Loucy (cell line): ENCODE data around the gene SCARF1.

Source experiments
- EZH2phosphoT487 ChIP-seq: fragments of 200-600 bp; IDR thresholded peaks from 2 replicates; pipeline ENCODE4 v1.6.1; 2018; ENCODE audit warnings: antibody characterized with exemption, mild to moderate bottlenecking, moderate library complexity, borderline replicate concordance
- TF ChIP-seq, protein P1 (sequence below): fragments of 200-600 bp; sonication (generic); conservative IDR thresholded peaks from 2 replicates; pipeline ENCODE4 v1.5.1; 2014; ENCODE audit warnings: mild to moderate bottlenecking, antibody characterized with exemption, low read length

- TF ChIP-seq, protein P1, sequence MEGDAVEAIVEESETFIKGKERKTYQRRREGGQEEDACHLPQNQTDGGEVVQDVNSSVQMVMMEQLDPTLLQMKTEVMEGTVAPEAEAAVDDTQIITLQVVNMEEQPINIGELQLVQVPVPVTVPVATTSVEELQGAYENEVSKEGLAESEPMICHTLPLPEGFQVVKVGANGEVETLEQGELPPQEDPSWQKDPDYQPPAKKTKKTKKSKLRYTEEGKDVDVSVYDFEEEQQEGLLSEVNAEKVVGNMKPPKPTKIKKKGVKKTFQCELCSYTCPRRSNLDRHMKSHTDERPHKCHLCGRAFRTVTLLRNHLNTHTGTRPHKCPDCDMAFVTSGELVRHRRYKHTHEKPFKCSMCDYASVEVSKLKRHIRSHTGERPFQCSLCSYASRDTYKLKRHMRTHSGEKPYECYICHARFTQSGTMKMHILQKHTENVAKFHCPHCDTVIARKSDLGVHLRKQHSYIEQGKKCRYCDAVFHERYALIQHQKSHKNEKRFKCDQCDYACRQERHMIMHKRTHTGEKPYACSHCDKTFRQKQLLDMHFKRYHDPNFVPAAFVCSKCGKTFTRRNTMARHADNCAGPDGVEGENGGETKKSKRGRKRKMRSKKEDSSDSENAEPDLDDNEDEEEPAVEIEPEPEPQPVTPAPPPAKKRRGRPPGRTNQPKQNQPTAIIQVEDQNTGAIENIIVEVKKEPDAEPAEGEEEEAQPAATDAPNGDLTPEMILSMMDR: no peak
- TF ChIP-seq EZH2phosphoT487: no peak
These were observed 12.6 kb upstream of the SCARF1 start for GRCh38 chr17:1658100-1658499.
